NCI-H1048 (cell line): ENCODE data around the gene ST6GAL1.

Source experiments
- DNase-seq: peaks from one replicate; lab custom pipeline; 2025; lab: John Stamatoyannopoulos, UW

ST6GAL1 gene

DNA sequence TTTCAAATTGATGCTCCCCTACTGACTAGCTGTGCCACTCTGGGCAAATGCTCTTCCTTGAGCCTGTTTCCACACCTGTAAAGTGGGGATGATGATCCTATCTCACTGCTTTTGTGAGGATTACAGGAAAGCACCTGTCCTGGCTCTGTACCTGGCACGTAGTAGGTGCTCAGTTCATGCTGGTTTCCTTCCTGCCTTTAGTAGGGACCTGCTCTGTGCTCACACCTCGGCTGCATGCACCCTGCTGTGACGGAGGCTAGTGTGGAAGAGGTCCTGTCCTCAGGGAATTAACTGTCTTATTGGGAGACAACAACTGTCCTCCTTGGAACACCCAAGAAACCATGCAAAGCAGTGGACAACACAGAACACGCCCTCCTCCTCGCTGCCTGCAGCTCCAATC lies 147.2 kb downstream of the ST6GAL1 start:
- DNase-seq, result no peak

DNA sequence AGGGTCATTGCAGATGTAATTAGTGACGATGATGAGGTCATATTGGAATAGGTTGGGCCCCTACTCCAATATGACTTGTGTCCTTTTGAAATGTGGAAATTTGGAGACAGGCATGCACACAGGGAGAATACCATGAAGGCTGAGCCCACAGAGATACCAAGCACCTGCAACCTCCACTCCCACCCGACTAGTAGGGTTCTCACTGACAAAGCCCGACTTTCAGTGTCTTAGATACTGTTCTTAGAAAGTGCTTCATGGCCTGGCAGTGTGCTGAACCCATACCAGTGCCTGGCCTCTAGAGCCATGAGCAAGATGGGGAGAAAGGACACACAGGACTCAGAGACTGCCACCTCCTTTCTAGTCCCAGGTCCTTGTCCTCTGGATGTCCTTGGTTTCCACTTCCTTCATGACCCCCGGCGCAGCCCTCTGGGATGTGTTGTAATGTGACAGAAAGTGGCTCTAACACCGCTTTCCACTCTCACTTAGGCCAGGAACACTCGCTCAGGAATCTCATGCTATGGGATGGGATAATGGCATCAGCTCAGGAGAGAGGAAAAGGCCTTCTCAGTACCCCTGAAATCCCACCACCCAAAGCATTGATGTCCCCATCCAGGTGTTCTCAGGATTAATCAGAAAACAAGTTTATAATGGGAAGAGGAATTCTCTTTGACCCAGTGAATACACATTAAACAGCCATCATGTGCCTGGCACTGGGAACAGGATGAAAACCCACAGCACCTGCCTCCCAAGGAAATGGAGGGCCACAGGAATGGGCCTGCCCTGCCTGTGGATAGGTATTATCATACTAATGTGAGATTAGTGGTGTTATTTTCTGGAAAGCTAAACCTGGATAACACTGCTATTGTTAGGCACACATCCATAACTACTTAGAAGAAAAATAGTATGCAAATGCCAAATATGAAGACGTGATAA lies 149.0 kb downstream of the ST6GAL1 start:
- no peak for DNase-seq

DNA sequence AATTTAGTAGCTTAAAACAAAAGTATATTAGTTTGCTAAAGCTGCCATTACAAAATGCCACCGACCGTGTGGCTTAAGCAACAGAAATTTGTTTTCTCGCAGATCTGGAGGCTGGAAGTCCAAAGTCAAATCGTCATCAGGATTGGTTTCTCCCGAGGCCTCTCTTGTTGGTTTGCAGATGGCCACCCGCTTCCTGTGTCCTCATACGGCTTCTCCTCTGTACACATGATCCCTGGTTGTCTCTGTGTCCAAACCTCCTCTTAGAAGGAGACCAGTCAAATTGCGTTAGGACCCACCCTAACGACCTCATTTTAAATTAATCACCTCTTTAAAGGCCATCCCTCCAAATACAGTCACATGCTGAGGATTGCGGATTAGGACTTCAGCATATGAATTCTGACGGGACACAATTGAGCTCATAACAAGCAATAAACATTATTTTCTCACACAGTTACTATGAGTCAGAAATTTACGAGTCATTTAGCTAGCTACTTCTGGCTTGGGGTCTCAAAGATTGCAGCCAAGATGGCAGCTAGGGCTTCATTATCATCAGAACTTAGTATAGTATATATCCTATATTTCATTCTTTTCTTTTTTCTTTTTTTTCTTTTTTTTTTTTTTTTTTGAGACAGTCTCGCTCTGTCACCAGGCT lies 150.6 kb downstream of the ST6GAL1 start:
- no peak for DNase-seq

DNA sequence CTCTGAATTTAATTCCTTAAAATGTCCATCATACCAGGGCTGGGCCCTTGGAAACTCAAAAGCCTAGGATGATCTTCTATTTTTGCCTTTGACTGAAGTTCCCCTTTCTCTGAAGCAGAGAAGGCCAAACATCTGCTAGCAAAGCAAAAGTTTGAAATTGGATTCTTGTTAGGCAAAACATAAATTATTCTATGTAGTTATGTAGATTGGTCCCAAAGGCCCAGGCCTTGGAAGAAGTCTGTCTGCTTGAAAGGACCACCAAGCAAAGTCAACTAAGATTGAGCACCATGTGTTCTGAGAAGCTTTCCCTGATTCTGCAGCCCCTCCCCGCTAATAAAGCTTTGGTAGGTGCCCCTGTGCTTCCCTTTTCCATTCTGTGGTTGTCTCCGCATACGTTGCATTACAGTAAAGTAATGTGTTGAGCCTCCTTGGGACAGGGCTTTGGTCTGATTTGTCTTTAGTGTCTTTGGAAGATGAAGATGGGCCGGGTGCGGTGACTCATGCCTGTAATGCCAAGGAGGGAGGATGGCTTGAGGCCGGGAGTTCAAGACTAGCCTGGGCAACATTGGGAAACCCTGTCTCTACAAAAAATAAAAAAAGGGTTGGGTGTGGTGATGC lies 152.5 kb downstream of the ST6GAL1 start:
- DNase-seq, result no peak

DNA sequence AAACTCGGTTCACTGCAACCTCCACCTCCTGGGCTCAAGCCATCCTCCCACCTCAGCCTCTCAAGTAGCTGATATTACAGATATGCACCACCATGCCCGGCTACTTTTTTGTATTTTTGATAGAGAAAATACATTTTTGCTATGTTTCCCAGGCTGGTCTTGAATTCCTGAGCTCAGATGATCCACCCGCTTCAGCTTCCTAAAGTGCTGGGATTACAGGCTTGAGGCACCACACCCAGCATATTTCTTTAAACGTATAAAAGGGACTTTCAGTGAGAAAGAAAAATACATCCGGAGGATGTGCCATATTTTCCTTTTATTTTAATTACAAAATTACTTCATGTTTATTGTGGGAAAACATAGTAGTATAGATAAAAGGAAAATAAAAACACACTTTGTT lies 153.8 kb downstream of the ST6GAL1 start:
- no peak for DNase-seq

DNA sequence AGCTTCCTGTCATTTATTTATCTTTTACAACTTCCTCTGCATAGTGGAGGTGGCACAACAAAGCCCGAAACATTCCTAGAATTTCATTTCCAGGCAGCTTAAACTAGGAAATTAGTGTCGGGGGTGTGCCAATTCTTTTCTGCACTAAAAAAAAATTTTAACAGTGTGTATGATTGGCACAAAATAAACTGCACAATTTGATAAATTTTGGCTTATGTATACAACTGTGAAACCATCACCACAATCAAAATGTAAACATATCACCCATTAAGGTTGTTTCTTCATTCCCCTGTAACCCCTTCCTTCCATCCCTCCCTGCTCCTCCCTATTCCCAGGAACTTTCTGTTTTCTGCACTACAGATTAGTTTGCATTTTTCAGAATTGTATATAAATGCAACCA lies 154.3 kb downstream of the ST6GAL1 start:
- no peak for DNase-seq

DNA sequence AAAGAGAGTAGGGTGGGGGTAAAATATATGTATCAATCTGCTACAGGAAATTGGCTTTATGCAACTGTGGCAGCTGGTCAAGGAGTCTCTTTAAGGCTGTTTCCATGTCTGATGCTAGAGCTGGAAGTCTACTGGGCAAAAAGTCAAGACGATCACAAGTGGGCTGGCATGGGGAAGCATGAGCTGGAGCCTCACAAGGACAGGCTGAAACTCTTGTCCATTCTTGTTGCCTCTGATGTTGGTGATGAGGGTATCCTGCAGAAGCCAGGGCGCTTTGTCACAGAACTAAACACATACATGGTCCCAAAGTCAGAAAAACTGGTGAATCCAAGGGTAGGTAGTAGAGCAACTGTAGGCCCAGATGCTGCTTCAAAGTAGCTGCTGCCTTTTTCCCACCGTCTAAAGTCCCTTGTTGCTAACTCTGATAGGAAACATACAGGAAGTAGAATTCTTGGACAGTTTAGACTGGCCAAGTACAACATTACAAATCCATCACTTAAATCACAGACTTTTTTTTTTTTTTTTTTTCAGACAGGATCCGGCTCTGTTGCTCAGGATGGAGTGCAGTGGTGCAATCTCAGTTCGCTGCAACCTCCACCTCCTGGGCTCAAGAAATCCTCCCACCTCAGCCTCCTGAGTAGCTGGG lies 154.8 kb downstream of the ST6GAL1 start:
- DNase-seq, result no peak

DNA sequence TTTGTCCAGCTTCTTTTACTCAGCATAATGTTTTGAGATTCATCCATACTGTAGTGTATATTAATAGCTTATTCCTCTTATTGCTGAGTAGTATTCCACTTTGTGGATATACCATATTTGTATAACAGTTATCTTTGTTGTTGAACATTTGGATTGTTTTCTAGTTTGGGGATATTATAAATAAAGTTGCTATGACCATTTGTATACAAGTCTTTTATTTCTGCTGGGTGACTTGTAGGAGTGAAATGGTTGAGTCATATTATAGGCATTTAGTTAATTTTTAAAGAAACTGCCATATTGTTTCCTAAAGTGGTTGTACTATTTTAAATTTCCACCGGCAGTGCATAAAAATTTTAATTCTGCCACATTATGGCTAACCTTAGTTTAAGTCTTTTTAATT lies 155.6 kb downstream of the ST6GAL1 start:
- DNase-seq, result no peak

DNA sequence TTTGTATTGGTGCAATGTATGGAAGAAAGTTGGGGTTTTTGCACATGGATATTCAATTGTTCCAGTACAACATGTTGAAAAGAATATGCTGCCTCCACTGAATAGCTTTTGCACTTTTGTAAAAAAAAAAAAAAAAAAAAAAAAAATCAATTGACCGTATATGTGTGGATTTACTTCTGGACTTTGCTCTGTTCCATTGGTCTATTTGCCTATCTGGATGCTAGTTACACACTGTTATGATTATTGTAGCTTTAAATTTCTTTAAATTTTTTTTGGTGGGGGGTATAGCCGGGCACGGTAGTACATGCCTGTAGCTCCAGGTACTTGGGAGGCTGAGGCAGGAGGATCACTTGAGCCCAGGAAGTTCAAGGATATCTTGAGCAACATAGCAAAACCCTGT lies 156.5 kb downstream of the ST6GAL1 start:
- no peak for DNase-seq

DNA sequence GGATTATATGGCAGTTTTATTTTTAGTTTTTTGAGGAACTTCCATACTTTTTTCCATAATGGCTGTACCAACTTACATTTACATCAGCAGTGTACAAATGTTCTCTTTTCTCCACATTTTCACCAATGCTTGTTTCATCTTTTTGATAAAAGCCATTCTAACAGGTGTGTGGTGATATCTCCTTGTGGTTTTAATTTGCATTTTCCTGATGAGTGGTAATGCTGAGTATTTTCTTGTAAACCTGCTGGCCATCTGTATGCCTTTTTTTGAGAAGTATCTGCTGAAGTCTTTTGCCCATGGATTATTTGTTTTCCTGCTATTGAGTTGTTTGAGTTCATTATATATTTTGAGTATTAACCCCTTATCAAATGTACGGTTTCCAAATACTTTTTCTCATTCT lies 158.4 kb downstream of the ST6GAL1 start:
- DNase-seq, result no peak

DNA sequence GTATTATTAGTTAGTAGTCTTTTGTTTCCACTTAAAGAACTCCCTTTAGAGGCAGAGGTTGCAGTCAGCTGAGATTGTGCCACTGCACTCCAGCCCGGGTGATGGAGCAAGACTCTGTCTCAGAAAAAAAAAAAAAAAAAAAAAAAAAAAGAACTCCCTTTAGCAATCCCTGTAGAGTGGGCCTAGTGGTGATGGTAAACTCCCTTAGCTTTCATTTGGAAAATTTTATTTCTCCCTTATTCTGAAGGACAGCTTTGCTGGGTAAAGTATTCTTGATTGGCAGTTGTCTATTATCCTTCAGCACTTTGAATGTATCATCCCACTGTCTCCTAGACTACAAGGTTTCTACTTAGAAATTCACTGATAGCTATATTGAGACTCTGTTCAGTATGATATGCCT lies 163.0 kb downstream of the ST6GAL1 start:
- DNase-seq, result no peak

DNA sequence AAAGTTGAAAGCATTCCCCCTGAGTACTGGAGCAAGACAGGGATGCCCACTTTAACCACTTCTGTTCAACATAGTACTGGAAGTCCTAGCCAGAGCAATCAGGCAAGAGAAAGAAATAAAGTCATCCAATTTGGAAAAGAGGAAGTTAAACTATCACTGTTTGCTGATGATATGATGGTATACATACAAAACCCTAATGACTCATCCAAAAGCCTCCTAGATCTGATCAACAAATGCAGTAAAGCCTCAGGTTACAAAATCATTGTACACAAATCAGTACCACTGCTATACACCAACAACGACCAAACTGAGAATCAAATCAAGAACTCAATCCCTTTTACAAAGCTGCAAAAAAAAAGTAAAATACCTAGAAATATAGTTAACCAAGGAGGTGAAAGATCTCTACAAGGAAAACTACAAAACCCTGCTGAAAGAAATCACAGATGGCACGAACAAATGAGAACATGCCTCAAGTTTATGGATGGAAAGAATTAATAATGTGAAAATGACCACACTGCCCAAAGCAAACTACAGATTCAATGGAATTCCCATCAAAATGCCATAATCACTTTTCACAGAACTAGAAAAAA lies 168.7 kb downstream of the ST6GAL1 start:
- no peak for DNase-seq

DNA sequence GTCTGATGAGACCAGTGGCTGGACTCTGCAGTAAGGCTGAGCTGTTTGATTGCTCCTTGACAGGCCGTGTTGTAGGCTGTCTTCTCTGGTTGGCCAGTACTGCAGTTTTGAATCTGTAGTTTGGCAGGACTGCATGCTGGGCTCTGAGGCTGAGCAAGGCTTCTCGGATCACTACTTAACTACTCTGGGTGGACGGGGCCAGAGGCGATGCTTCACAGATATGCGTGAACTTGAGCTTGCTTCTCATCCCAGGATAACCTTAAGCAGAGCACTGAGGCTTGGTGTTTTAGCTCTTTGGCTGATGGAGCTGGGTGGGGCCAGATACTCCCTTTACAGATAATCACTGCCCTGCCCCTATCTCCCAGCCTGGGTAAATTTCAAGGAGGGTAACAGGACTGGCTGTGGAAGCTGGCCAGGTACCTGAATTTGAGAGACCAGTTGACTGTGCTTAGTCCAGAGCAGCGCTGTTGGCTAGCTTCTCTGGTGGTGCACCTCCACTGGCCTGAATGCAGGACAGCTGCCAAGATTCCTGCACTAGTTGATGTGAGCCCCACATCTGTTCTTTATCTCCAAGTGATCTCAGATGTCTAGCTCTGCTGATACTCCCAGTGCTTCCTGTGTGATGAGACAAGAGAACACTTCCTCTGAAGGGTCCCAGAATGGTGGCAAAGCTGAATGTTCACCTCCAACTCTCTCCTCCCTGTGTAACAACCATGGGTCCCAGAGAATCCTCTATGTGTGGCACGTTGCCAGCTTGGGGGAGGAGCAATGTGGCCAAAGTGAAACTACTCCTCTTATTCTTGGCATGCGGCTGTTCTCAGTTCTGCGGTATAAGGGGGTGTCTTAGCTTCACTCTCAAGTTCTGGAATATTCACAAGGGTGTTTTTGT lies 171.1 kb downstream of the ST6GAL1 start:
- DNase-seq, result no peak

DNA sequence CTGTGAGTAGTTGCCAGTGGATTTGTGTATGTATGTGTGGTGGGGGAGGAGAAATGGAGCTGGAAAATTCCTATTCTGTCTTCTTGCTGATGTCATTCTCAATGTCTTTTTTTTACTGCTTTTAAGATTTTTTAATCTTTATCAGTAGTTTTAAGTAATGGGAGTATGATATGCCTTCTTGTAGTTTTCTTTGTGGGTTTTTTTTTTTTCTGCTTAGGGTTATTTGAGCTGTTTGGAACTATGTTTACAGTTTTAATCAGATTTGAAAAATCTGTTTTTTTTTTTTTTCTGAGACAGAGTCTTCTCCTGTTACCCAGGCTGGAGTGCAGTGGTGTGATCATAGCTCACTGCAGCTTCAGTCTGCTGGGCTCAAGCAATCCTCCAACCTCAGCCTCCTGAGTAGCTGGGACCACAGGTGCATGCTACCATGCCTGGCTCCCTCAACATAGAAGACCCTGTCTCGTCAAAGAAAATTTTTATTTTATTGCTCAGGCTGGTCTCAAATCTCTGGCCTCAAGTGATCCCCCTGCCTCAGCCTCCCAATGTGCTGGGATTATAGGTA lies 171.8 kb downstream of the ST6GAL1 start:
- DNase-seq, result no peak

DNA sequence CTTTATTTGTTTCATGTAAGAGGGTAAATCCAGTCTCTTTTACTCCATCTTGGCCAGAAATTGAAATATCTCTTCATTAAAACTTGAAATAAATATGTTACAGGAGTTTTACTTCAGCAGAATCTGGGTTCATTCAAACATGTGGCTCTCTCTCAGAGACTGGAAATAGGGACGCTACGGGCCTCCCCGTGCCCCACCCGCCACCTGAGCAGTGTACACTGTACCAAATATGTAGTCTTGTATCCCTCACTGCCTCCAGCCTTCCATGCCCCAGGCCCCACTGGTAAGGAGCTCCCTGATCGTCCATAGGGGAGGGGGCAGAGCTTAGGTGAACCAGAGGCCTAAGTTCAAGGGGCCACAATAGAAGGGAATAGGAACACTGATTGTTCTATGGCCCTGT lies 172.9 kb downstream of the ST6GAL1 start:
- no peak for DNase-seq

DNA sequence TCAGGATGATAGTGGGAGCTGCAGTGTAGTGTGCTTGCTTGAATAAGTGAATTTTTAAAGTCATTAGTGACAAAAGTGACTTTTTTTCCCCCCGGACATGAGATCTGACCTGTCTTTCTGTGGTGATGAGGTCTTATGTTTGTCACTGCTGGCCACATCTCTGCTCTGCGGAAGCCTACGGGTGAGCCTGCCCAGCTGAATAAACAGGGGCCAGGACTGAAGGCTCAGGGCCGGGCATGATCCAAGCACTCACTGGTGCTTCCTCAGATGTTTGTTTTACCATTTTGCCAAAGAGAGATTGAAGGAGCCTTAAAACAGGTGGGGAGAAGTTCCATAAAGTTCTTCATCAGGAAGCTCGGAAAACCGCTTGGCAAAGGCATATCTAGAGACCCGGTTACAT lies 174.0 kb downstream of the ST6GAL1 start:
- DNase-seq, result no peak

DNA sequence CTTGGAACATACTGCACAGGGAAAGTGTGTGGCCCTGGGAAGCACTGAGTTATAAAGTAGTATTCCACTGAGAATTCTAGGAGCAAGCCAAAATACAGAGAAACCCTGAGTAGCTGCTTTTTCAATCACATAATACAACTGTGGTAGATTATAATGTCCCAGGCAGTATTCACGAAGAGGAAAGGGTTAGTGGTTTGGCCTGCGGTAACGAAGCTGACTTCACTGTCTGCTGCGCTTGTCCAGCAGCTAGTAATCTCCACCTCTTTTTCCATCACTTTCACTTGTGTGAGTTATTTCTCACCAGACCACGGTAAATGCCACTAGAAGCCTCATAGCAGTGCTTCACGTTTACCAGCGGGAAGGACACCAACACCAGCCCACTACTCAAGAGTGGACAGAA lies 174.6 kb downstream of the ST6GAL1 start:
- DNase-seq, result no peak

DNA sequence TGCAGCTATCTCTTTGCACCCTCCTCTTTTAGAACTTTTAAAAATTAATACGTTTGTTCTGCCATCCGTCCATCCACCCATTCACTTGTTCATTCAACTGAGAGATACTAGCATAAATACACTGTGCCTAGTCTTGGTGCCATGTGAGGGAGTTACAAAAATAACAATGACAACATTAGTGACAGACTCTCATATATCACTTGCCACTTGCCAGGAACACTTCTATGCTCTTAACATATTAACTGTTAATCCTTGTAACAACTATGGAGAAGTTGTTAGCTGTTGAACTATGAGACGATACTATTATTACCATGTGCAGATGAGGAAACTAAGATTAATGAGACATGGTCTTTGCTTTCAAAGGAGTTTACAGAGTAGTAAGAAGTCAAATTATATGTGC lies 175.4 kb downstream of the ST6GAL1 start:
- no peak for DNase-seq

DNA sequence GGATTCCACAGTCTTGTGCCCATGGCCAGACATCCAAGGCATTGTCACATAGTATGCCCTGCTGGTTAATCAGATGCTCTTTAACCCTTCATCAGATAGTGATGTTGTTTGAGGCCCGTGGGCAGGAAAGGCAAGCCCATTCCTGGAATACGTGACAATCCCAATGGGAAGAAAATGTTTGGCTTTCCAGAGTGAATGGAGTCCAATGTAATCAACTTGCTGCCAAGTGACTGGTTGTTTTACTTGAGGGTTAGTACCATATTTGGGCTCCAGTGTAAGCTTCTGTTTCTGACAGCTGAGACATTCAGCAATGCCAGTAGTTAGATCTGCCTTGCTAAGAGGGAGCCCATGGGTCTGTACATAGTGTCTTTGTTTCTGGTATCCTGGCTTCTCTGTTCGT lies 177.7 kb downstream of the ST6GAL1 start:
- DNase-seq, result no peak

DNA sequence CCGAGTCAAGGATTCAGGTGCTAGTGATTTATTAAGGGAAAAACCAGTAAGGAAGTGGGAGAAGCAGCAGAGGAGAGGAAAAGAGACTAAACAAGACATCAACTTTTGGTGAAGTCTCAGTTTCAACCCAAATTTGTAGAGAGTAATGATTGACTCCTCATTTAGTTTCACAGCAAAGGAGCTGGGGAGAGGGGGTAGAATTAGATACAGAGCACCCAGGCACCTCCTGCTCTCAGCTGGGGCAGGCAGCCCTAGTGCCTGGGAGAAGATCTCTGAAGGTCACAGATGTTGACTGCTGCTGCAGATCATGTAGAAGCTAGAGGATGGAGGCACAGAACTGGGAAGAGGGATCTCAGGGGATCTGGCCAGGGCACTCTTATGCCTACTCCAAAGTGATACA lies 179.8 kb downstream of the ST6GAL1 start:
- no peak for DNase-seq
